Astrocyte of the cerebellum (primary cell): ENCODE measurements around the gene ZIC2.

Source experiments
- DNase-seq: peaks from one replicate; pipeline ENCODE4 v3.0.0-alpha.2; 2011; ENCODE audit warnings: low read depth
- H3K4me3 ChIP-seq: 2 replicates; pipeline ENCODE4 v1.5.1; 2011; ENCODE audit warnings: mild to moderate bottlenecking, low read depth, low read length, moderate library complexity
- CTCF ChIP-seq: IDR thresholded peaks from 2 replicates; pipeline ENCODE4 v1.5.1; 2012; ENCODE audit warnings: low read length, low read depth, moderate library complexity, mild to moderate bottlenecking; ENCODE audit errors: missing control alignments
- in situ Hi-C: cut with HindIII; loops from 2 replicates; pipeline ENCODE4 v1.10.0; 2017; ENCODE audit warnings: low sequenced_read_pairs

The ZIC2 gene

GRCh38 chr13:99983499-99984401 lies 2.2 kb downstream of the ZIC2 start:
- no peak for TF ChIP-seq CTCF
- no peak for DNase-seq
- peak overlapping the region; percentile 94 for H3K4me3 ChIP-seq
- in situ Hi-C loops = loop anchor here (10.0 to 25.0 kb wide), 2 partner anchors 254 to 531 kb away; no protein-coding TSS in a partner anchor

DNA sequence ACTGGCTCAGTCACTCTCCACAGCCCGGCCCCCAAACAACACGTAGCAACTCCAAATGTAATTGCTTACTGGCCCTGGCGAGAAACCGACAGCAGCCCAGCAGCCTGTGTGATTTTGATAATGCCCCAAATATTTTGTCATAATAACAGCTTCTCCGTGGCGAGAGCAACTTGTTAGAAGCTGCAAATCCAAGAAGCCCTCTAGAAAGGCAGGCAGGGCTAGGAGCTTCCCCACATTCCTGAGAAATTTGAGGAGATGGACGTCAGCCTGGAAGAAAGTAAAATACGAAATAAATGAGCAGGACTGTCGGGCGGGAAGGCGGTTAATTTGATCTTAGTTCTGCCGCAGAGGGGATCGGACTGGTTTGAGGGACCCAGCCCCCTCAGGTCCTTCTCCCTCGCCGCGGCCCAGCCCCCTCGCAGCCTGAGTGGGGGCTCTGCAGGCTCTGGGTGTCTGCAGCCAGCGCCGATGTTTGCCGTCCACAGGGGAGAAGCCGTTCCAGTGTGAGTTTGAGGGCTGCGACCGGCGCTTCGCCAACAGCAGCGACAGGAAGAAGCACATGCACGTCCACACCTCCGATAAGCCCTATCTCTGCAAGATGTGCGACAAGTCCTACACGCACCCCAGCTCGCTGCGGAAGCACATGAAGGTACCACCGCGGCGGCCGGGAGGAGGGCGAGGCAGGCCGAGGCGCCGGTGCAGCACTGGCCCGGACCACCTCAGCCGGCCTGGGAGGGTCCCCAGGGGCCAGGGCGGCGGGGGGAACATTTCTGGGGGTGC lies 3.1 kb downstream of the ZIC2 start:
- peak overlapping the region; percentile 94 for H3K4me3 ChIP-seq
- TF ChIP-seq CTCF = no peak
- DNase-seq = no peak
- in situ Hi-C loops = loop anchor here (10.0 to 25.0 kb wide), 2 partner anchors 253 to 530 kb away; no protein-coding TSS in a partner anchor

DNA sequence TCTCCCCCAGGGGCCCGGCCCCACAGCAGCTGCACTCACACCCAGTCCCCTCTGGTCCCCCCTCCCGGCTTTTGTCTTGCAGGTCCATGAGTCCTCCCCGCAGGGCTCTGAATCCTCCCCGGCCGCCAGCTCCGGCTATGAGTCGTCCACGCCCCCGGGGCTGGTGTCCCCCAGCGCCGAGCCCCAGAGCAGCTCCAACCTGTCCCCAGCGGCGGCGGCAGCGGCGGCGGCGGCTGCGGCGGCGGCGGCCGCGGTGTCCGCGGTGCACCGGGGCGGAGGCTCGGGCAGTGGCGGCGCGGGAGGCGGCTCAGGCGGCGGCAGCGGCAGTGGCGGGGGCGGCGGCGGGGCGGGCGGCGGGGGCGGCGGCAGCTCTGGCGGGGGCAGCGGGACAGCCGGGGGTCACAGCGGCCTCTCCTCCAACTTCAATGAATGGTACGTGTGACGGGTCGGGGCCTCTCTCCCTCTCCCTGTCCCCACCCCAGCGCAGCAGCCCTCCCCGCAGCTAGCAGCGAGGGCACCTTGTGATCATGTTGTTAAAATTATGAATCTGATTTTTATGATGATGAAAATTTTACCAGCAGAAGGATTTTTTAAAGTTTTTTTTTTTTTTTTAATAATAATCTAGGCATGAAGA lies 3.8 kb downstream of the ZIC2 start:
- DNase-seq = no peak
- in situ Hi-C loops = loop anchor here (10.0 to 25.0 kb wide), 2 partner anchors 252 to 529 kb away; no protein-coding TSS in a partner anchor
- H3K4me3 ChIP-seq = peak overlapping the region; percentile 94
- no peak for TF ChIP-seq CTCF

- in situ Hi-C loops = loop anchor here (10.0 to 25.0 kb wide), 2 partner anchors 251 to 529 kb away; no protein-coding TSS in a partner anchor
- H3K4me3 ChIP-seq = peak overlapping the region; percentile 94
- no peak for DNase-seq
- no peak for TF ChIP-seq CTCF
These were observed 4.4 kb downstream of the ZIC2 start for GRCh38 chr13:99985886-99986527.

GRCh38 chr13:99986741-99987140 lies 5.2 kb downstream of the ZIC2 start:
- no peak for DNase-seq
- TF ChIP-seq CTCF = no peak
- in situ Hi-C loops = loop anchor here (10.0 to 25.0 kb wide), 2 partner anchors 251 to 528 kb away; no protein-coding TSS in a partner anchor
- H3K4me3 ChIP-seq = peak overlapping the region; percentile 94
